Hepatic stellate cell (primary cell): ENCODE results near the gene ARHGEF28.

Source experiments
- DNase-seq: peaks from one replicate; pipeline ENCODE4 v3.0.0; 2011; ENCODE audit warnings: low spot score

Gene ARHGEF28

DNA sequence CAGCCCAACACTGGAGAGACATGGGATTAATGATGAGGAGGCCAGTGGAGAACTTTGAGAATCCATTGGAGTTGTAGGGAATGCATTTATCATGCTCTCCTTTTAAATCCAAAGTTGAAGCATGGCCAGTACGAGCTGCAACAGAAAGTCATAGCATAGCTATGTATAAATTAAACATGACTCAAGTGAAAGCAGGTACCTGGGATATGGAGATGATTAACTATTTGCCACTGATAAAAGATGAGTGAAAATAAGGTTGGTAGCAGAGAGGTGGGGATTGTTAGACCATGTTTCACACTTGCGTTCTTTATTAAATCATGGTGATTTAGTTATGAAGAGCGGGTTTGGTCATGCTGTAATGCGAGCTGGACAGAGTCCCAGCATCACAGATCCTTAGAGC, 189.6 kb downstream of the ARHGEF28 start:
- DNase-seq, result no peak

DNA sequence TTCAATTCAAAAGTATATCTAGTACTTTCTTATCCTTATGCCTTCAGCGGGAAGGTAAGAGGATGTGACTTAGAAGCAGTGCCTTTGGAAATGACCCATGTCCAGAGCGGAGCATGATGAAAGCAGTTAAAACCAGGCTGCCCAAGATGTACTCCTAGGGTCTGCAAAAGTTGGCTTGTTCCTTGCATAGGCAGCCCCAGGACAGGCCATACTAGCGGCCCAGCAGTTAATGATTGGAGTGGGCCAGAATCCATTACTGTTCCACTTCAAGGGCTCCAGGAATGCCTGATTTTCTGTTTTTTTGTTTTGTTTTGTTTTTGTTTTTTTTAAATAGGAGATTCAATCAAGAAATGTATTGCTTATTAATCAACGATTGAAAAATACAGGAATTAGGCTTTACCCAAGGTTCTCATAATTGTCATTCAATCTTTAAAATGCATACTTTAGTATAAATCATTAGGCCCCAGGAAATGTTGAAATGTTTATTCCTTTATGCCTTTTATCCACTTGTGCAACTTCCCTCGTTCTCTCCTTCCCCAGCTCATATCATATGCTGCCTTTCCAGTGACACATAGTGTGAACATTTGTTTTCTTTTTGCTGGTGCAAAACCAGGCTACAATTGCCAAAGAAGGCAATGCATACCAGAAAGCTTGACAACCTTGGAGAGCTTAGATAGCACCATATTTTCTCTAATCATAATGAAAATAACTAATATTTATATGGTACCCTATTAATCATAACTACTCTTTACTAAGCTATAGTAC, 190.8 kb downstream of the ARHGEF28 start:
- peak; percentile 28 for DNase-seq

GRCh38 chr5:73818357-73818756, 192.4 kb downstream of the ARHGEF28 start:
- peak; percentile 12 for DNase-seq

GRCh38 chr5:73820326-73820725, 194.3 kb downstream of the ARHGEF28 start:
- no peak for DNase-seq

GRCh38 chr5:73821003-73821402, 195.0 kb downstream of the ARHGEF28 start:
- no peak for DNase-seq

- DNase-seq, result no peak
Observed at GRCh38 chr5:73822278-73822988, 196.4 kb downstream of the ARHGEF28 start.

DNA sequence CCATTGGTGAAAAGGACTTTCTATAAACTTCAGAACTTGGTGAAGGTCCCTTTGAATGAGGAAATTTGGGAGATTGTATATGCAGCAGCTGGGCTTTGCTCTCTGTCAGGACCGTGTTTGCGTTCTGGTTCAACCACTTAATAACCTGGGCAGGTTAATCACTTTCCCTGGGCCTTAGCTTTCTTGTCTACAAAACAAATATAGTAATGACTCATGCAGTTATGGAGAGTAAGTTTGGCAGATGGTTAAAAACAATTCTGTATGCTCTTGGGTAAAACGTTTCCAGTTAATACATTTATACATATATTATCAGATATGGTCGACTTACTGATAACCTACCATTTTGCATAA, 197.0 kb downstream of the ARHGEF28 start:
- no peak for DNase-seq

DNA sequence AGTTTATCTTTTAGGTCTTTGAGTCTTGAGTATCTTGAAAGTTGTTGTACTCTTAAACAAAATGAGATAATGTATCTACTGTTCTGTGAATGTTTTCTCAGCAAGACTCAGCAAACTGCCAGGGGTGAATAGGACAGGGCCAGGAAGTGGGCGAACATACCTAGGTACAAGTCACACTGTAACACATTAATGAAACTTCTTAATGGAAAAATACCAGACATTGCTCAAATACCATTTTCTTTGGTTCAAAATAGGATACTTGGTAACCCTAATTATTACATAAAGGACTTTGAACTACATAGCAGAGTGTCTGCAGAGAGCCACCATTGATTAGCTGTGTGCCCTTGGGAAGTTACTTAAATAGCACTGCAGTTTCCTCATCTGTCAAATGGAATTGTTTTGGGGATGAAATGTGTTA, 197.5 kb downstream of the ARHGEF28 start:
- no peak for DNase-seq

- no peak for DNase-seq
Observed at GRCh38 chr5:73825199-73825598, 199.2 kb downstream of the ARHGEF28 start.

DNA sequence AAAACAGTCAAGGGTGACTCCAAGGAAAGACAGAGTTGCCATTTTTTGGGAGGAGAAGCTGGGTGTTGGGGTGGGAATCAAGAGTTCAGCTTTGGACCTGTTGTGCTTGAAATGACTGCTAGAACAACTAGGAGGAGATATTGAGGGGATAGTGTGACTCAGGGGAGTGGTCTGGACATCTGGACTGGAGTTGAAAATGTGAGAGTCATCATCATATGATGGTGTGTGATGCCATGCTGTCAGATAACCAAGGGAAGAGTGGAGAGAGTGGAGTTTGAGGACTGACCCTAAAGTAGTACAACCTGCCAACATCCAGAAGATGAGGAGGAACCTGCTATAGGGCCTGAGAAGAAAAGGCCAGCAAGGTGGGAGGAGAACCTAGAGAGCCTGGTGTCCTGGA, 199.7 kb downstream of the ARHGEF28 start:
- DNase-seq, result no peak

- no peak for DNase-seq
Observed at GRCh38 chr5:73826301-73827105, 200.5 kb downstream of the ARHGEF28 start.

GRCh38 chr5:73827106-73827450, 201.1 kb downstream of the ARHGEF28 start:
- DNase-seq, result no peak

GRCh38 chr5:73828465-73828864, 202.5 kb downstream of the ARHGEF28 start:
- no peak for DNase-seq

- no peak for DNase-seq
Observed at GRCh38 chr5:73830646-73831045, 204.7 kb downstream of the ARHGEF28 start.

- no peak for DNase-seq
Observed at GRCh38 chr5:73831066-73831465, 205.1 kb downstream of the ARHGEF28 start.

GRCh38 chr5:73834693-73835092, 208.7 kb downstream of the ARHGEF28 start:
- DNase-seq, result no peak

DNA sequence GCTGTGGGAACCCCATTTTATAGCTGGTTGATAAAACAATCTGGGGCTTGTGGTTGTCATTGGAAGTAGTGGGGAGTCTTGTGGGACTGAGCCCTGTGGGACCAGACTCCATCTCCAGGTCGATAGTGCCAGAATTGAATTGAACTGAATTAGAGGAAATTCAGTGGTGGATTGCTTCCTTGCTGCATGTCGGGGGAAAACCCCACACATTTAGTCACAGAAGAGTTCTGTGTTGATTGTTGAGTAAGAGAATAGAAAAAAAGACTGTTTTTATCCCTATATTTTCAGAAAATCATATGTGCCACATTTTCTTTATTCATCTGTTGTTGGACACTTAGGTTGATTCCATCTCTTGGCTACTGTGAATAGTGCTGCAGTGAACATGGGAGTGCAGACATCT, 209.7 kb downstream of the ARHGEF28 start:
- no peak for DNase-seq

DNA sequence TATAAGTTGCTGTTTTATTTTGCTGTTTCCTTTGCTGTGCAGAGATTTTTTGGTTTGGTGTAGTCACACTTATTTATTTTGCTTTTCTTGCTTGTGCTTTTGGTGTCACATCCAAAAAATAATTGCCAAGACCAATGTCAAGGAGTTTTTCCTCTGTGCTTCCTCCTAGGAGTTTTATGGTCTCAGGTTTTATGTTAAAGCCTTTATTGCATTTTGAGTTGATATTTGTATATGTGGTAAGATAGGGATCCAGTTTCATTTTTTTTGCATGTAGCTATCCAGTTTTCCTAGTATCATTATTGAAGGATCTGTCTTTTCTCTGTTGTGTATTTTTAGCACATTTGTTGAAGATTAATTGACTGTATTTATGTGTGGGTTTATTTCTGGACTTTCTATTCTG, 210.6 kb downstream of the ARHGEF28 start:
- no peak for DNase-seq

GRCh38 chr5:73838901-73839300, 212.9 kb downstream of the ARHGEF28 start:
- no peak for DNase-seq

- no peak for DNase-seq
Observed at GRCh38 chr5:73841641-73842040, 215.6 kb downstream of the ARHGEF28 start.

DNA sequence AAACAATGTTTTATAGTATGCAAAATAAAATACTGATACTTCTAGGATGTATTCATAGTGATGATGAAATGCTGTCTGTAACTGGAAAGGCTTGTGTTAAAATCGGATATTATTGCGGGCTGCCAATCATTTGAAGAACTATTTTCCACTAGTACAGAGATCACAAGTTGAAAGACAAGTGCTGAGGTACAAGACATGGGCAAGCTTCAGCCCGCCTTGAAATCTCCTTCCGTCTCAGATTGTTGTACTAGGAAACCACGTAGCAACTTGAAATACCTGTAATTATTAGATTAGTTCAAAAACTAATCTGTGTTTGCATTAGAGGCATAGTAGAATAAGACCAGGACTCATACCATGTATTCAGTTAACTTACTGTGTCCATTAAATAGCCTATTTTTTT, 218.2 kb downstream of the ARHGEF28 start:
- no peak for DNase-seq

GRCh38 chr5:73851471-73852181, 225.6 kb downstream of the ARHGEF28 start:
- no peak for DNase-seq
